Esophagus muscularis mucosa (tissue), 4 donors: ENCODE data around the gene AGBL1. TPM values are rescaled to one million over a fixed set of nuclear protein-coding genes. Genes with fewer than 3 reads are reported as not detected.
"Not testable (repeated sequence)": the region's sequence is repeated elsewhere in the genome, so short reads cannot be mapped to it uniquely, and the experiment has no call there.

ENCODE experiments used
- DNase-seq: peaks from one replicate; pipeline ENCODE4 v3.0.0-alpha.2; 2017; ENCODE audit errors: extremely low spot score
- H3K27ac ChIP-seq, 4 donors: fragments of 200-600 bp; sonication (generic); replicated peaks in 1 of 4; 1 replicate in 3 of 4; 2 replicates in 1 of 4; pipeline ENCODE4 v1.5.1; 2016 to 2019; ENCODE audit warnings: mild to moderate bottlenecking in 1 of 4
- H3K27me3 ChIP-seq, 4 donors: fragments of 200-600 bp; sonication (generic); one replicate each; pipeline versions ENCODE4 v1.5.1 to v1.6.0; 2016 to 2019
- H3K36me3 ChIP-seq, 4 donors: fragments of 200-600 bp; sonication (generic); one replicate each; pipeline ENCODE4 v1.5.1; 2016 to 2019
- H3K4me1 ChIP-seq, 4 donors: fragments of 200-600 bp; sonication (generic); one replicate each; pipeline ENCODE4 v1.5.1; 2016 to 2019
- H3K4me3 ChIP-seq, 4 donors: fragments of 200-600 bp; sonication (generic); 1 replicate in 2 of 4; 2 replicates in 2 of 4; pipeline ENCODE4 v1.5.1; 2016 to 2019; ENCODE audit warnings: mild to moderate bottlenecking in 4 of 4, moderate library complexity in 1 of 4
- H3K9me3 ChIP-seq, 4 donors: fragments of 200-600 bp; sonication (generic); 1 replicate in 3 of 4; 2 replicates in 1 of 4; pipeline ENCODE4 v1.5.1; 2016 to 2019
- EP300 ChIP-seq: sonication (generic); formaldehyde crosslinking; IDR thresholded peaks from one replicate; pipeline ENCODE4 v1.6.1; 2017; ENCODE audit warnings: antibody characterized with exemption
- POLR2A ChIP-seq: fragments of 450-650 bp; IDR thresholded peaks from one replicate; pipeline ENCODE4 v1.6.1; 2017; ENCODE audit warnings: antibody characterized with exemption, moderate library complexity, mild to moderate bottlenecking, low read depth
- POLR2AphosphoS5 ChIP-seq, 2 donors: sonication (generic); formaldehyde crosslinking; IDR thresholded peaks; one replicate each; pipeline ENCODE4 v1.6.1; 2017; ENCODE audit warnings: antibody characterized with exemption in 2 of 2
- WGBS: methylation state at CpG from one replicate; pipeline ENCODE4 v1.1.5; 2018; 5-methylcytosine and 5-hydroxymethylcytosine counted together
- intact Hi-C: fragments of 100-400 bp; cut with DNase I; formaldehyde crosslinking; loops from one replicate; pipeline ENCODE4 v1.15.1; 2023
- total RNA-seq, 4 donors: library from RNA; depleted of rRNA; stranded (reverse); fragments of >200 nt; gene quantifications; one replicate each; pipeline versions ENCODE4 v1.1.0 to v1.2.1, GENCODE V29; 2016
- TF ChIP-seq, protein P1 (sequence below), 3 experiments: fragments of 200-600 bp in 2 of 3; fragments of 450-650 bp in 1 of 3; sonication (generic) in 2 of 3; IDR thresholded peaks; one replicate each; pipeline ENCODE4 v1.5.1; 2017 to 2019; ENCODE audit warnings: antibody characterized with exemption in 3 of 3, mild to moderate bottlenecking in 2 of 3, moderate library complexity in 1 of 3

AGBL1 gene
- total RNA-seq, 4 donors from 2014 or later: 0.06 TPM; not detected in 3

DNA sequence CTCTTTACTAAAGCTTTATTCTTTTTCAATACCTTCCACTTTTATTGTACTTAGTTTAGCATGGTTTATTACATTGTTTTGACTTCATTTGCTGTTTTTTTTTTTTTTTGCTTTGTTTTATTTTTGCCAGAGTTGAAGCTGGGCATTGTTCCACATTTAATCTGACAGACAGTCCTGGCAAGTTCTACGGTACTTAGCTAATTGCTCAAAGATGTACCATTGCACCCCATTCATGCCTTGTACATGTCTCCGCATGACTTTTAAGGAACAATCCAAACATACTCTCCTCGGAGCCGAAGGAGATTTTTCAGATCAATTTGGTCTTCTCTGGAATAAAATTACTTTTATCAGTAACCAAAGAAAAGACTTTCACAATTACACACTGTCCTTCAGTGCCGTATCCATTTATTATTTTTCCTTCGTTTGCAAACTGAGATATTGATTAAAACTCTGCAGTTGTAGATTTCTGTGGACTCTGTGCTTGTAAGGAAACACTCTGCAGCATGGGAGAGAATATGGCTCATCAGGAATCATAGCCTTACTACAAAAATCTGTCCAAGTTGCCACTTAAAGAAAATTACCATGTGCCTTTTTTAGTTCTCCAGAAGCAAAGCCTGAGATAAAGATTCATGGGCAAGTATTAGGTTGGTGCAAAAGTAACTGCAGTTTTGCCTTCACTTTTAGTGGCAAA is 952.0 kb downstream of the AGBL1 start:
- WGBS: 50% methylated on average over 6 of the region's 6 CpGs
- intact Hi-C loops: no loop called here
- TF ChIP-seq EP300: no peak
- no peak for TF ChIP-seq POLR2A
- TF ChIP-seq POLR2AphosphoS5 (IDR thresholded peaks at IDR 0.05): no peak
- TF ChIP-seq, protein P1, sequence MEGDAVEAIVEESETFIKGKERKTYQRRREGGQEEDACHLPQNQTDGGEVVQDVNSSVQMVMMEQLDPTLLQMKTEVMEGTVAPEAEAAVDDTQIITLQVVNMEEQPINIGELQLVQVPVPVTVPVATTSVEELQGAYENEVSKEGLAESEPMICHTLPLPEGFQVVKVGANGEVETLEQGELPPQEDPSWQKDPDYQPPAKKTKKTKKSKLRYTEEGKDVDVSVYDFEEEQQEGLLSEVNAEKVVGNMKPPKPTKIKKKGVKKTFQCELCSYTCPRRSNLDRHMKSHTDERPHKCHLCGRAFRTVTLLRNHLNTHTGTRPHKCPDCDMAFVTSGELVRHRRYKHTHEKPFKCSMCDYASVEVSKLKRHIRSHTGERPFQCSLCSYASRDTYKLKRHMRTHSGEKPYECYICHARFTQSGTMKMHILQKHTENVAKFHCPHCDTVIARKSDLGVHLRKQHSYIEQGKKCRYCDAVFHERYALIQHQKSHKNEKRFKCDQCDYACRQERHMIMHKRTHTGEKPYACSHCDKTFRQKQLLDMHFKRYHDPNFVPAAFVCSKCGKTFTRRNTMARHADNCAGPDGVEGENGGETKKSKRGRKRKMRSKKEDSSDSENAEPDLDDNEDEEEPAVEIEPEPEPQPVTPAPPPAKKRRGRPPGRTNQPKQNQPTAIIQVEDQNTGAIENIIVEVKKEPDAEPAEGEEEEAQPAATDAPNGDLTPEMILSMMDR (IDR thresholded peaks at IDR 0.05): no peak
- Histone ChIP-seq H3K4me3 (no peak overlapping the region), H3K27me3 (no peaks in the 10 kb centered on the region), H3K27ac (no peak overlapping the region), H3K36me3 (no peaks in the 10 kb centered on the region), H3K4me1 (peaks cover 0 to 5% (median 0%) of the 10 kb centered on the region in 4 donors), H3K9me3 (no peaks in the 10 kb centered on the region)
- no peak for DNase-seq

DNA sequence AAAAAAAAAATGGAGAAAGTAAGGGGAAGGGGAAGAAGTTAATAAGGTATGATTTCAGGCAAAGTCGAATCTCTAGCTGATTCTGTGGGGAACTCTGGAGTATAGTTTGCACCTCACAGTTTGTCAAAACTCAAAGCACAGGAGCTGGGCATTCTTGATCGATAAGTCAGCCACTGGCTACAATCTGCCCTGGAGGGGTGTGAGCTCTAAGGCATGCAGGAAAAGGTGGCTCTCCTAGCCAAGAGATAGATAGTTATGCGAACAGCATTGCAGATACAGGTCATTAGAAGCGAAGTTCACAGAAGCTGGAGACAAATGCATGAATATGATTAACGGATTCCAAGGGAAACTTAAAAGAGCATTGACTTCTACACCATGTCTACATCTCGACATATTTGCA is 952.6 kb downstream of the AGBL1 start:
- Histone ChIP-seq H3K9me3 (no peaks in the 10 kb centered on the region), H3K4me1 (peaks cover 0 to 5% (median 0%) of the 10 kb centered on the region in 4 donors), H3K27ac (no peak overlapping the region), H3K36me3 (no peaks in the 10 kb centered on the region), H3K4me3 (no peak overlapping the region), H3K27me3 (no peaks in the 10 kb centered on the region)
- 74% methylated on average over 6 of the region's 6 CpGs for WGBS
- TF ChIP-seq, protein P1 (IDR thresholded peaks at IDR 0.05): no peak
- TF ChIP-seq POLR2A: no peak
- TF ChIP-seq POLR2AphosphoS5 (IDR thresholded peaks at IDR 0.05): no peak
- no peak for TF ChIP-seq EP300
- intact Hi-C loops: no loop called here
- no peak for DNase-seq

DNA sequence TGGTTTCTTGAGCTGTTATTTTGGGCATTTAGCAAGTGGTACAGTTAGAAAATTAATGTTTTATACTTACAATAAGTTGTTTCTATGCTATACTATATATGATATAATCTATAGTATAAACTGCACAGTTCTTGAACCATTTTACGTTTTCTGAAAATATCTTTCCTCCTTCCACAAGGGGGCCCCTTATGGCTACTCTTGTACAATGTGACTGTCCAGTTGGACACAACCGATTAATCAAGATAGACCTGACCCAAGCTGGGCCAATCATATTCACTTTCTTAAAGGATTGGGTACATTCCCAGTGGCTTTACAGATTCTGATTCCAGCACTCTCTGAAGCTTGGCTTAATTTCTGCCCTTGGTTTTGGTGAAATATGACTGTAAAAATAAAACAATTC is 953.4 kb downstream of the AGBL1 start:
- 71% methylated on average over 2 of the region's 2 CpGs for WGBS
- TF ChIP-seq POLR2AphosphoS5 (IDR thresholded peaks at IDR 0.05): no peak
- TF ChIP-seq, protein P1 (IDR thresholded peaks at IDR 0.05): peak in 1 of 3 experiments; percentile 5
- Histone ChIP-seq H3K9me3 (no peaks in the 10 kb centered on the region), H3K36me3 (no peaks in the 10 kb centered on the region), H3K27me3 (no peaks in the 10 kb centered on the region), H3K4me1 (peaks cover 0 to 5% (median 0%) of the 10 kb centered on the region in 4 donors), H3K27ac (no peak overlapping the region), H3K4me3 (no peak overlapping the region)
- intact Hi-C loops: no loop called here
- no peak for DNase-seq

DNA sequence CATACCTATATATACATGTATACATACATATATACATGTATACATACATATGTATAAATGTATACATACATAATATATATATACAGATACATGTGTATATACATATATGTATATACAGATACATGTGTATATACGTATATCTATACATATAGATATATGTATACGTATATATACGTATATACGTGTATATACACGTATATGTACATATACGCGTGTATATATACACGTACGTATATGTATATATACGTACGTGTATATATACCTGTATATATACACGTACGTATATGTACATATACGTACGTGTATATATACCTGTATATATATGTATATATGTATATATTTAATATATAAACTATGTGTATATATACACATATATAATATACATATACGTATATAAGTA is 955.2 kb downstream of the AGBL1 start:
- TF ChIP-seq POLR2A (no peak), EP300 (no peak), POLR2AphosphoS5 (IDR thresholded peaks at IDR 0.05) (no peak)
- TF ChIP-seq, protein P1 (IDR thresholded peaks at IDR 0.05): no peak

DNA sequence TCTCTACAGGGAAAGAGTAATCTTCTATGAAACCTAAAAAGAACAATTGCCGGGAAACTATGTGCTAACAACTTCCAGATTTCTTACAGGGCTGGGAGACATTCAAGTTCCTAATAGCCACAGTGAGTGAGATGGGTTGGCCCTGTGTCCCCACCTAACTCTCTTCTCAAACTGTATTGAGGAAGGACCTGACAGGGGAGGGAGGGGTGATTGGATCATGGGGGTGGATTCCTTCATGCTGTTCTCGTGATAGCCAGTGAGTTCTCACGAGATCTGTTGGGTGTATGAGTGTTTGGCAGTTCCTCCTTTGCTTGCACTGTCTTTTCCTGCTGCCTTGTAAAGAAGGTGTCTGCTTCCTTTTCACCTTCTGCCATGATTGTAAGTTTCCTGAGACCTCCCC is 958.7 kb downstream of the AGBL1 start:
- WGBS: 59% methylated on average over 3 of the region's 3 CpGs
- Histone ChIP-seq H3K27ac (no peak overlapping the region), H3K9me3 (no peaks in the 10 kb centered on the region), H3K36me3 (no peaks in the 10 kb centered on the region), H3K4me3 (no peak overlapping the region), H3K27me3 (no peaks in the 10 kb centered on the region), H3K4me1 (no peaks in the 10 kb centered on the region)
- intact Hi-C loops: no loop called here
- DNase-seq: no peak
- no peak for TF ChIP-seq POLR2AphosphoS5 (IDR thresholded peaks at IDR 0.05)
- TF ChIP-seq, protein P1 (IDR thresholded peaks at IDR 0.05): no peak

More for the DNA sequence above, 955.2 kb downstream of the AGBL1 start:
- intact Hi-C loops: no loop called here
- H3K4me3 ChIP-seq: no peak overlapping the region
- no peak overlapping the region for H3K27ac ChIP-seq
- H3K27me3 ChIP-seq: no peaks in the 10 kb centered on the region
- H3K4me1 ChIP-seq: peaks cover 0 to 5% (median 0%) of the 10 kb centered on the region in 4 donors
- DNase-seq: no peak
- no peaks in the 10 kb centered on the region for H3K36me3 ChIP-seq
- 90% methylated on average over 16 of the region's 16 CpGs for WGBS
- H3K9me3 ChIP-seq: no peaks in the 10 kb centered on the region

DNA sequence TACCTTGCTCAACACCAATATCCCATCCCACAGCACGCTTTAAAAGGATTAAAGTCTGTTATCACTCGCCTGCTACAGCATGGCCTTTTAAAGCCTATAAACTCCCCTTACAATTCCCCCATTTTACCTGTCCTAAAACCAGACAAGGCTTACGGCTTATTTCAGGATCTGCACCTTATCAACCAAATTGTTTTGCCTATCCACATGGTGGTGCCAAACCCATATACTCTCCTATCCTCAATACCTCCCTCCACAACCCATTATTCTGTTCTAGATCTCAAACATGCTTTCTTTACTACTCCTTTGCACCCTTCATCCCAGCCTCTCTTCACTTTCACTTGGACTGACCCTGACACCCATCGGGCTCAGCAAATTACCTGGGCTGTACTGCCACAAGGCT is 962.9 kb downstream of the AGBL1 start:
- H3K4me3 ChIP-seq, H3K27me3 ChIP-seq, intact Hi-C loops, H3K36me3 ChIP-seq, H3K9me3 ChIP-seq, H3K27ac ChIP-seq, DNase-seq, H3K4me1 ChIP-seq: not testable (repeated sequence)
- 89% methylated on average over 4 of the region's 4 CpGs for WGBS
